Small intestine (tissue), 7 donors: ENCODE measurements around the gene TALDO1. TPM values are rescaled to one million over a fixed set of nuclear protein-coding genes. Genes with fewer than 3 reads are reported as not detected.

ENCODE experiments used
- DNase-seq, 2 donors: peaks; one replicate each; pipeline versions ENCODE4 v3.0.0 to v3.0.0-alpha.2; 2013
- FAIRE-seq: peaks from 2 replicates; lab custom pipeline; 2012; peaks lifted over from hg19 to GRCh38; lab: Jason Lieb, UNC
- H3K27ac ChIP-seq, 3 donors: one replicate each; pipeline ENCODE4 v1.5.1; 2013; ENCODE audit warnings: low read length in 2 of 3, mild to moderate bottlenecking in 2 of 3, control low read depth in 1 of 3, inconsistent platforms in 1 of 3, low read depth in 1 of 3, moderate library complexity in 1 of 3
- H3K27me3 ChIP-seq, 3 donors: one replicate each; pipeline ENCODE4 v1.6.1; 2013; ENCODE audit warnings: low read length in 3 of 3, inconsistent platforms in 1 of 3; ENCODE audit not compliant: control insufficient read depth in 3 of 3, insufficient read depth in 3 of 3
- H3K36me3 ChIP-seq, 3 donors: one replicate each; pipeline ENCODE4 v1.6.1; 2013; ENCODE audit warnings: low read length in 3 of 3, inconsistent platforms in 1 of 3, low read depth in 1 of 3, mild to moderate bottlenecking in 1 of 3, moderate library complexity in 1 of 3; ENCODE audit not compliant: control insufficient read depth in 3 of 3, insufficient read depth in 2 of 3
- H3K4me1 ChIP-seq, 3 donors: one replicate each; pipeline ENCODE4 v1.6.1; 2013; ENCODE audit warnings: low read length in 2 of 3, inconsistent platforms in 1 of 3, low read depth in 1 of 3, mild to moderate bottlenecking in 1 of 3, moderate library complexity in 1 of 3; ENCODE audit not compliant: control insufficient read depth in 3 of 3, insufficient read depth in 2 of 3
- H3K4me3 ChIP-seq, 3 donors: one replicate each; pipeline ENCODE4 v1.5.1; 2013; ENCODE audit warnings: low read length in 3 of 3, control low read depth in 1 of 3, inconsistent platforms in 1 of 3, low read depth in 1 of 3, mild to moderate bottlenecking in 1 of 3, moderate library complexity in 1 of 3
- H3K9me3 ChIP-seq, 2 donors: one replicate each; pipeline ENCODE4 v1.6.1; 2013; ENCODE audit warnings: low read depth in 1 of 2, low read length in 1 of 2; ENCODE audit not compliant: control insufficient read depth in 2 of 2, insufficient read depth in 1 of 2
- WGBS, 3 donors: extraction: QIAGEN DNeasy Blood & Tissue Kit; methylation state at CpG; one replicate each; pipeline ENCODE4 v1.1.7; 2013; 5-methylcytosine and 5-hydroxymethylcytosine counted together
- polyA plus RNA-seq, 4 donors: library from polyadenylated mRNA; stranded (reverse) in 3 of 4; unstranded in 1 of 4; fragments of 200-250 nt in 3 of 4; fragments of 120-200 nt in 1 of 4; gene quantifications; one replicate each; pipeline versions ENCODE4 v1.2.1 to v1.2.3, GENCODE V29; 2013
- donor health status: healthy with polysubstance abuse.
- donor health status: control.
- donor health status: control.
- donor health status: Bipolar disorder and iron deficiency.
- donor health status: healthy.

TALDO1 gene
- polyA plus RNA-seq, 4 donors = 97.9 to 188 (median 174) TPM

GRCh38 chr11:777288-778255 lies 30.3 kb downstream of the TALDO1 start, which contains the start of gene GATD1:
Gene GATD1 (minus strand): TSS chr11:777487. CDS start chr11:777462, 25 bp downstream.
- Histone ChIP-seq H3K27me3 (no peaks in the 10 kb centered on the region), H3K4me3 (peak within 1 kb of the TSS; percentile 61 to 92 (median 76)), H3K36me3 (peaks cover 0 to 66% (median 5%) of the 10 kb centered on the region in 3 donors), H3K27ac (peak within 1 kb of the TSS; percentile 70 to 87 (median 73)), H3K4me1 (peaks cover 2 to 29% (median 6%) of the 10 kb centered on the region in 3 donors), H3K9me3 (no peaks in the 10 kb centered on the region)
- DNase-seq (peak; percentile 89 to 97), FAIRE-seq (no peak)
- 1% methylated on average over 74 to 110 of the region's 110 CpGs for WGBS, 3 donors

DNA sequence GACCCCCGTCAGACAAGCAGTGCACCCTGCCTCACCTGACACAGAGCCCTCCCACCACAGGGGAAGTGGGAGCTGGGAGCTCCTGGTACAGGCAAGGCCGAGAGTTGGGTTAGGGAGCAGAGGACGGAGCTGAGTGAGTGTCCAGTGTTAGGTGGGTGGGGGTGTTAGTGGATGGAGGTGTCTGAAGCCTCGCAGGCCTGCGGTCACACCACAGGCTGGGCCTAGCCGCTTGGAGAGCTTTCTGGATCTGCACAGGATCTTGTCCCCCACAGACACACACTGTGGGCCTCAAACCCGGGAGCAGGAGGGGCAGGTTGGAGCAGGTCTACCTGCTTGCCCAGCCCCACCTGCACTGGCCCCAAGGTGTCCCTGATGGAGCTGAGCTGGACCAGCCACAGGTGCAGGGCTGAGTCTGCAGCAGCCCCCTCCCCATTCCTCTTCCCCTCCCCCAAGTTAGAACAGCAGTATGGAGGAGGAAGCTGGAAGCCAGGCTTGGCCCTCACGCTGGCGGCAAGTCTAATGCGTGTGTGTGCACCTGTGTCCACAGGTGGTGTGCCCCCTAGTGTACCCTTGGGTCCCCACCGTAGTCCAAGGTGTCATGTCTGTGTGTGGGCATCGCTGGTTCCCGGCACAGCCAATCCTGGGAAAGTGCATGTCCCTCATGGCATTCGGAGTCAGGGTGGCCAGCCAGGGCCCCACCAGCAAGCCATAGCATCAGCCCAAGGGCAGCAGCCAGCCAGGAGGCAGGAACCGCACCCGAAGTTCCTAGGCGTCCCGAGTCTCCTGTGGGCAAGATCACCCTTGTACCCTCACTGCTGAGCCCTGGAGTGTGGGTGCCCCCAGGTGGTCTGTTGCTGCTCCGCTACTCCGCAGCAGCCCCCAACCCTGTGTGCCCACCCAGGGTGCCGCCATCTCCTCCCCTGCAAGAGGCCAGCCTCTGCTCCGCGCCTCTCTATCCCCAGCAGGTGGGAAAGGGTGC lies 32.0 kb downstream of the TALDO1 start:
- FAIRE-seq = no peak
- Histone ChIP-seq H3K36me3 (peaks cover 0 to 52% (median 0%) of the 10 kb centered on the region in 3 donors), H3K9me3 (no peaks in the 10 kb centered on the region), H3K4me3 (no peak overlapping the region), H3K4me1 (peaks cover 2 to 38% (median 6%) of the 10 kb centered on the region in 3 donors), H3K27ac (no peak overlapping the region), H3K27me3 (no peaks in the 10 kb centered on the region)
- DNase-seq = no peak
- WGBS, 3 donors = 86 to 92% (median 88%) methylated on average over 22 to 23 of the region's 23 CpGs

DNA sequence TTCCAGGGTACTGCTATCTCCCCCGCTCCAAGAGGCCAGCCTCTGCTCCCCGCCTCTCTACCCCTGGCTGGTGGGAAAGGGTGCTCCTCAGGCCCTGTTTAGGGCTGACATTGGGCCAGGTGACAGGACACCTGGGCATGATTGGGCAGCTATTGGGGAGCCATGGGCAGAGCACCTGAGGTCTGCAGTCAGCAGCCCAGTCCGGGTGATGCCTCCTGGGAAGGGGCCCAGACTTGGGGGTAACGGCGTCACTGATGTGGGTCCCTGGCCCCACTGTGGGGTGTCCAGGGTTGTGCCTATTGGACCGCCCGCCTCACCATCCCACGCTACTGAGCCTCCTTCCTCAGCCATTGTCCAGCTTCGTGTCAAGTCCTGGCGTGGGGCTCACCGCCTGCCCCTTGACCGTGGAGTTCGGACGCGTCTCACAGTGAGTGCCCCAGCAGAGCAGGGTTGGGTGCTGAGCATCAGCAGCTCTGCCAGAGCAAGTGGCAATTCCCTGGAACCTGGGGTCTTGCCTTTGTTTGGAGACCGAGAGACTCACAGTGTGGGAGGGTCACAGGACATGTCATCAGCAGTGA lies 32.8 kb downstream of the TALDO1 start:
- Histone ChIP-seq H3K27me3 (no peaks in the 10 kb centered on the region), H3K36me3 (peaks cover 0 to 46% (median 0%) of the 10 kb centered on the region in 3 donors), H3K9me3 (no peaks in the 10 kb centered on the region), H3K27ac (no peak overlapping the region), H3K4me3 (no peak overlapping the region), H3K4me1 (peaks cover 2 to 38% (median 6%) of the 10 kb centered on the region in 3 donors)
- 95 to 96% (median 95%) methylated on average over 16 of the region's 16 CpGs for WGBS, 3 donors
- FAIRE-seq (no peak), DNase-seq (no peak)

GRCh38 chr11:782264-783174 lies 35.3 kb downstream of the TALDO1 start:
- H3K27ac ChIP-seq = no peak overlapping the region
- H3K9me3 ChIP-seq = no peaks in the 10 kb centered on the region
- H3K36me3 ChIP-seq = peaks cover 0 to 47% (median 0%) of the 10 kb centered on the region in 3 donors
- DNase-seq (no peak), FAIRE-seq (no peak)
- 61 to 75% (median 73%) methylated on average over 34 to 36 of the region's 36 CpGs for WGBS, 3 donors
- peaks cover 0 to 24% (median 3%) of the 10 kb centered on the region in 3 donors for H3K4me1 ChIP-seq
- H3K4me3 ChIP-seq = no peak overlapping the region
- no peaks in the 10 kb centered on the region for H3K27me3 ChIP-seq

GRCh38 chr11:783581-784015 lies 36.3 kb downstream of the TALDO1 start:
- H3K27ac ChIP-seq = peak overlapping the region in 1 of 3 donors; percentile 3
- peaks cover 0 to 45% (median 0%) of the 10 kb centered on the region in 3 donors for H3K36me3 ChIP-seq
- H3K9me3 ChIP-seq = no peaks in the 10 kb centered on the region
- DNase-seq (peak; percentile 91 to 93), FAIRE-seq (no peak)
- H3K4me1 ChIP-seq = peaks cover 0 to 20% (median 0%) of the 10 kb centered on the region in 3 donors
- no peak overlapping the region for H3K4me3 ChIP-seq
- WGBS, 3 donors = 7 to 26% (median 20%) methylated on average over 24 of the region's 24 CpGs
- H3K27me3 ChIP-seq = peaks cover 0 to 5% (median 0%) of the 10 kb centered on the region in 3 donors

- peaks cover 0 to 19% (median 0%) of the 10 kb centered on the region in 3 donors for H3K4me1 ChIP-seq
- no peaks in the 10 kb centered on the region for H3K9me3 ChIP-seq
- FAIRE-seq (no peak), DNase-seq (no peak)
- H3K4me3 ChIP-seq = no peak overlapping the region
- peaks cover 0 to 31% (median 0%) of the 10 kb centered on the region in 3 donors for H3K27me3 ChIP-seq
- H3K27ac ChIP-seq = no peak overlapping the region
- H3K36me3 ChIP-seq = peaks cover 0 to 29% (median 0%) of the 10 kb centered on the region in 3 donors
- WGBS, 3 donors = 75 to 80% (median 79%) methylated on average over 15 to 24 of the region's 24 CpGs
Measured at GRCh38 chr11:786235-787083, 39.2 kb downstream of the TALDO1 start.
